Femur (tissue), 1 donor: ENCODE results near the gene JPT2.

Experiments used
- DNase-seq: peaks from one replicate; pipeline ENCODE4 v3.0.0-alpha.2; 2017

Gene JPT2

GRCh38 chr16:1653023-1653422, 25.1 kb upstream of the JPT2 start:
- no peak for DNase-seq

GRCh38 chr16:1654505-1655268, 23.4 kb upstream of the JPT2 start:
- no peak for DNase-seq

DNA sequence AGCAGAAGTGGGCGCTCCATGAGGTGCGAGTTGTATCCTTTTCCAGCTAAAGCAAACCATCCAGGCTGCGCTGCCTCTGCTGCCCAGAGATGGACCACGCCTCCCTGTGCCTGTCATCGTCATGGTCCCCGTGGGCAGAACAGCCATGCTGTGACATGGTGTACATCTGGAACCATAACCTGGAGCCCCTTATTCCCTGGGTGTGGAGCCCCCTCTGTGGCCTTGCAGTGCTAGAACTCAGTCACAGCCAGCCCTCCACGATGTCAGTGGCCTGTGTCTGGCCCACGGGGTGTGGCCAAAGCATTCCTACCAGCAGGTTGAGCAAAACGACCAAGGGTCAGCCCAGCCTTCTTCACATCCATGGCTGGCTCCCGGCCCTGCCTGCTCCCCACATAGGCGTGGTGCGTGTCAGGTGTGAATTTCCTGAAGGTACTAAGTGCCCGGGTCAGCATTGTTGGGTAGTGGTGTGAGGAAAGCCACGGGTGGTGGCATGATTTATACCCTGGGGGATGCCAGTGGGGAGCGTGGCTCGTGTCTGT, 22.7 kb upstream of the JPT2 start:
- DNase-seq: no peak

GRCh38 chr16:1655909-1656807, 21.9 kb upstream of the JPT2 start:
- DNase-seq: no peak

DNA sequence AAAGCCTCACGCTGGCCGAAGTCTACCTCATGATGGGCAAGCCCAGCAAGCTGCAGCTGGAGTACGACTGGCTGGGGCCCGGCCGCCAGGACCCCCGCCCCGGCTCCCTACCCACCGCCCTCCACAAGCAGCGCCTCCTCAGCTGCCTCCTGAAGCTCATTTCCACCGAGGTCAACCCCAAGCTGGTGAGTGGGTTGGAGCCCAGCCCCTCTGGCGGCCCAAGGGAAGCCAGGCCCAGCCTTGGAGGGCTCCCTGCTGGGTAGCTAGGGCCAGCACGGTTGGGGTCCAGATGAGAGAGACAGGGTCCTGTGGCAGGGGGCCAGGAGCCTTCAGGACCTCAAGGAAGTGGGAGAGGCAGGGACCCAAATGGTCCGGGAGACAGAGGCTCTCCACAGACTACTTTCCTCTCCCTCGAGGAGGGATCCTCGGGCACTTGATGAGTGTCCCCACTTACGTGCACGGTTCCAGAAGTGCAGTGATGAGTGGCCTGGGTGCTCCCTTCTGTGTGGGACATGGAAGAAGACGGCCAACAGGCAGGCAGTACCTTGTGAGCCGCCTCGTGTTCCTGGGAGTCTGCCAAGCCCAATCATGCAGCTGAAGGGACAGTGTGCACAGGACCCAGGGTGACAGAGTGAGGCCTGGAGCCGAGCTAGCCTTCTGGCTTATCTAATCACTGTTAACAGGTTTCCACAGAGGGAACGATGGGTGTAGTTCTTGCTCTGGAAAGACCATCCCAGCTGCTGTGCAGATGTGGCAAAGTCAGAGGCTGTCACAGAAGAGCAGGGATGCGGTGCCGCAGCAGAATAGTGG, 21.1 kb upstream of the JPT2 start:
- no peak for DNase-seq

- DNase-seq: no peak
Observed at GRCh38 chr16:1657841-1658240, 20.2 kb upstream of the JPT2 start.

DNA sequence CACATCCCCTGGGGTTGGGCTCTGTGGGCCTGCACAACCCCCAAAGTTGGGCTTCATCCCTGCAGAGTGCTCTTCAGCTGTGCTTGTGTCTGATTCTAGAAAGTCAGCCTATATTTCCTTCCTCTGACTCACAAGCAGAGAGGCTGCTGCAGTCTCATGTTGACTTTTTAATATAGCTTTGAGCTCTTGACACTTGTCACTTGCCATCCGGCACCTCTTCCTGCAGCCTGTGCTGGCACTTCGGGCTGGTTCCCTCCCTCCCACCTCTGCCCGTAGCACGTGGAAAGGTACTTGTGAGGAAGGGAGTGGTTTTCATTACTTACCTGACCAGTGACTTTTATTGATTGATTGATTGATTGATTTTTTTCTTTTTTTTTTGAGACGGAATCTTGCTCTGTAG, 19.0 kb upstream of the JPT2 start:
- DNase-seq: no peak

GRCh38 chr16:1661826-1662225, 16.3 kb upstream of the JPT2 start:
- DNase-seq: no peak

- no peak for DNase-seq
Observed at GRCh38 chr16:1662543-1662942, 15.5 kb upstream of the JPT2 start.

DNA sequence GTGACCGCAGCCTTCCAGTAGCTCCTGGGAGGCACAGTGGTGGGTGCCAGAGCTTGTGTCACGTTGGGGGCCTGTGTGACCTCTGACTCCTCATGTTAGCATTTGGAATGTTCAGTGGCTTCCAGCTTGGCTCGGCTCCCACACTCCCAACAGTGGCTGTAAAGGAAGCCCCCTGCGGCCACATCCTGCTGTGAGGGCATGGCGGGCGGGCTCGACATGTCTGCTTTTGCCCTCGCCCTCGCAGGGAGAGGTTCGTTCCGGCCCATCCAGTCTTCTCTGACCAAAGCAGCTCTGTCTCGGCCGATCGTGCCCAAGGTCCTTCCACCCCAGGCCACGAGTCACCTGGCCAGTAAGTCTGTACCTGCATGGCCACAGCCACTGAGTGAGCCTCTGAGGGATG, 12.2 kb upstream of the JPT2 start:
- no peak for DNase-seq

- no peak for DNase-seq
Observed at GRCh38 chr16:1666316-1666715, 11.8 kb upstream of the JPT2 start.

DNA sequence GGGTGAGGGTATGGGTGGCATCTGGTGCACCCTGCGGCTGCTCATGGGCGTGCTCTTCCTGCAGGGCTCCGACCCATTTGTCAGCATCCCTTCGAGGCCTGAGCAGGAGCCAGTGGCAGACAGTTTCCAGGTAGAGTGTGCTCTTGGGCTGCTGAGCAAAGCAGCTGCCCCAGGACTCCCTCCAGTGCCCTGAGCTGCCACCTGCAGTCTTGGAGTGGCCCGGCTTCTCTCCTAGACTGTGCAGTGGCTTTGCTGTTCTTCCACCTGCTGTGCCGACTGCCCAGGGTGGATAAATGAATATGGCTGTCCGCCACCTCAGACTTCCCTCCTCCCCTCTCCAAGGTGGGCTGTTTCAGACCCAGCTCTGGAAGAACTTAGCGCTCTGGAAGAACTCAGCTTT, 10.8 kb upstream of the JPT2 start:
- DNase-seq: no peak

DNA sequence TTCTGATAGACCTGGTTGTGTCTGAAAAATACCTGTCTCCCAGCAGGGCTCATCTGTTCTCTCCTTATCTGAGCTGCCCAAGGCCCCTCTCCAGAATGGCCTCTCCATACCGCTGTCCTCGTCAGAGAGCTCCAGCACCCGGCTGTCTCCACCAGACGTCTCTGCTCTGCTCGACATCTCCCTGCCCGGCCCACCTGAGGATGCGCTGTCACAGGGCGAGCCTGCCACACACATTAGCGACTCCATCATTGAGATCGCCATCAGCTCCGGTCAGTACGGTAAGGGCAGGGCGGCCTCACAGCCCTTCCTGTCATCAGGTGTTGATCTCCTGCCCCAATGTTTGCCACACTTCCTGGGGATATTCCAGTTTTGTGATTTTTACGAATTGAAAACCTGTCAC, 10.2 kb upstream of the JPT2 start:
- no peak for DNase-seq

GRCh38 chr16:1668612-1669319, 9.3 kb upstream of the JPT2 start:
- DNase-seq: no peak

DNA sequence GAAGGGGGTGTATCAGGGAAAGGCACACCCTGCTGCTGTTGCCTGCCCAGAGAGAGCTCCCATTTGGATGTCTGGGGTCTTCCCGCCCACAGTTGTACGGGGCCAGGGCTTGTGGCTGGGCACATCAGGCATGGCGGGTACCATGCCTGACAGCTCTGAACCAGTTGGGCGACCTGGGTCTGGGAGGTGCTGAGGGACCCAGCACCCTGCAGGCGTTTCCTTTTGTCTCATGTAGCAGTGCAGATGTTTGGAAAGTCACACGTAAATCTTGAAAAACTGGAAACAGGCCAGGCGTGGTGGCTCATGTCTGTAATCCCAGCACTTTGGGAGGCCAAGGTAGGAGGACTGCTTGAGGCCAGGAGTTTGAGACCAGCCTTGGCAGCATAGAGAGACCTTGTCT, 8.4 kb upstream of the JPT2 start:
- DNase-seq: no peak

GRCh38 chr16:1670371-1670770, 7.7 kb upstream of the JPT2 start:
- no peak for DNase-seq

DNA sequence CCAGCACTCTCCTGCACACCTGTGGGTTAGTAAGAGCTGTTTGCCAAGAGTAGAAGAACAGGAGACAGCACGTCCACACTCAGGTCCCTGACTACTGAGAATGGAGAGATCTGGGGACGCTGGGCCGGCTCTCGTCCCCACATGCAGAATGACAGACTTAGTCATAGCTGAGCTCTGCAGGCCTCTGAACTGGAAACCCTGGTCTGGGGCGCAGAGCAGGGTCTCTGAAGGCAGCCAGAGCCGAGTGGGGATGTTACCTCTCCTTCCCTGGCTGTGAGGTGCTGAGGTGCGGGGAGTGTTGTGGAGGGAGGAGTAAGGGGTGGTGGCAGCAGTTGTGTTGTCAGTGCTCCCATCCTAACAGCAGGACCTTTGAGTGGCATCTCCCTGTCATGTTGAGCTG, 7.2 kb upstream of the JPT2 start:
- DNase-seq: no peak

DNA sequence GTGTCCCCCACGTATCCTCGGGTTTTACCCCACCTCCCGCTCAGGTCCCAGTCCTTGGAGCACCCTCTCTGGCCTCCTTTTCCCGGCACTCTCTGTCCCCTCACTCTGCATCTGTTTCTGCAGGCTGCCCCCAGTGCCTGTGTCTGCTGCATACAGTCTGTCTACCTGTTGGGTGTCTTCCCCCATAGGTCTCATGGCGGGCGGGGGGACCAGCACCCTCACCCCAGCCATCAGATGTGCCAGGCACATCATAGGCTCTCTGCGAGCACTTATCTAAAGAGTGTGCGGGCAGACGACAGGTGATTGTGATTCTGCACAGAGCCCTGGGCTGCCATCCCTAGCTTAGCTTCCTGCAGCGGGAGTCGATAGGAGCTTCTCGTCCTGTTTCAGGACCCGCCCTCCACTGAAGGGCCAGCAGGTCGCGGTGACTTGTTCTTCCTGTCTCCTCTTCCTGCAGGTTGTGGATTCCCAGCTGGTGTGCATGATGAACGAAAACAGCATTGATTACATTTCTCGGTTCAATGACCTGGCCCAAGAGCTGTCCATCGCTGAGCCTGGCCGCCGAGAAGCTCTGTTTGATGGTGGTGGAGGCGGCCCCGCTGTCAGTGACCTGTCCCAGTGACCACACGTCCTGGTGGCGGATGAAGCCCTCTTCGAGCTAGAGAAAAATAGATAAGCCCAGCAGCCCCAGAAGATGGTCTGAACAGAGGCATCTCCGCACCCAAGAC, 4.5 kb upstream of the JPT2 start:
- DNase-seq: no peak

GRCh38 chr16:1674306-1674705, 3.8 kb upstream of the JPT2 start:
- DNase-seq: no peak

DNA sequence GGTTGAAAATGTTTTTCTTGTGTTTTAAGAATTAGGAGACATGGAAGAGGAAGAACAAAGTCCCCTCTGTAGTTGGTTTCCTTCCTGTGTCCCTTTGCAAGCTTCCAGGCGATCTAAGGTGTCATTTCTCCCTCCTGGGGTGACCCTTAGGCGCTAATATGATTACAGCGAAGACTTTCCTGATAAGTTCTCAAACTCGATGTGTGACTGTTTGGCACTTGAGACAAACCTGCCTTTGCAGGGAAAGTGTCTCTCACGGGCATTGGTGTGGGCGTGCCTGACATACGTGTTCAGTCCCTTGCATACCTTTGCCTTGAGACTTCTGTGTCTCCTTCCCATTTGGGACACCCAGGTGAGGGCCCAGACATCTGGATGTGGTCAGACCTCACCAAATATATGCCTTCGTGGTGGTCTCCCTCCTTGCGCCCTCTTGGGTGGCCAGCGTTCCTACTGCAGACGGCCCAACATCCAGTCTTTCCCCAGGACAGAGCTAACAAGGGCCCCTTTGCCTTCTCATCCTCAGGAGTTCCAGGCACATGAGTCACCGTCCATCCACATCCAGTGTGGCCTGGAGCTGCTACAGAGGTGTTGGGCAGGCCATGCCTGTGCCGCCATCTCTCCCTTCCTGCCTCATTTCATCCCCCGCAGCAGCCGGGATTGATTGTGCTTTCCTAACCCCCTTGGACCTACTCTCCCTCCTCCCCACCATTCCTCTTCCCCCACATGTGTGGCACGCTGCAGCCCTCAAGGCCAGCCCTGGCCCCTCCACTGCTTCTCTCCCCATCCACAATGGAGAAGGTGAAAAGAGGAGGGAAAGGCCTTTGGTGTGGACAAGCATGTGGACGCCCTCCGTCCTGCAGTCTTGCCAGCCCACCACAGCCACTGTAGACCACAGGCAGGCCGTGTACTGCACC, 3.1 kb upstream of the JPT2 start:
- DNase-seq: no peak

DNA sequence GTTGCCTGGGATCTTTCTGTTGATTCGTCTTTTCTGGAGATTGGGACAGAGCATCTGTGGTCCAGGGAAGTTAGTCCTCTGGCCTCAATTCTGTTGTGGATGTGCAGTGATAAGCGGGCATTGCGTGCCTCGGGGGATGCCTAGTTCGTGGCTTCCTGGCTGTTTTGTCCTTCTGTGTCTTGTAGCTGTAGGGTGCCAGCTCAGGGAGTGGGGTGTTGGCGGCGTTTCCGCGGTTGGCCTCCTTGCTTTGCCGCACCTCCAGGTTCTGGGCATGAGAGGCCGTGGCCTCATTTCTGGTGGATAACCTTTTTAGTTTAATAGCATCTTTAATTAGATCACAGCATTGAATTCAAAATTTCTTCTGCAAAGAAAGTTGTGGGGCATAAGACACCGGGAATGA, 1.4 kb upstream of the JPT2 start:
- no peak for DNase-seq
